DOHH2 (cell line): ENCODE measurements around the gene RPS15A.

Source experiments
- EZH2phosphoT487 ChIP-seq: fragments of 200-600 bp; sonication (generic); IDR thresholded peaks from 2 replicates; pipeline ENCODE4 v1.6.1; 2017; ENCODE audit warnings: borderline replicate concordance, mild to moderate bottlenecking, antibody characterized with exemption, low read length, moderate library complexity, mixed read lengths
- TF ChIP-seq, protein P1 (sequence below): fragments of 200-600 bp; sonication (generic); IDR thresholded peaks from one replicate; pipeline ENCODE4 v1.5.1; 2014; ENCODE audit warnings: antibody characterized with exemption, mild to moderate bottlenecking, low read depth, low read length; ENCODE audit not compliant: poor library complexity, severe bottlenecking

DNA sequence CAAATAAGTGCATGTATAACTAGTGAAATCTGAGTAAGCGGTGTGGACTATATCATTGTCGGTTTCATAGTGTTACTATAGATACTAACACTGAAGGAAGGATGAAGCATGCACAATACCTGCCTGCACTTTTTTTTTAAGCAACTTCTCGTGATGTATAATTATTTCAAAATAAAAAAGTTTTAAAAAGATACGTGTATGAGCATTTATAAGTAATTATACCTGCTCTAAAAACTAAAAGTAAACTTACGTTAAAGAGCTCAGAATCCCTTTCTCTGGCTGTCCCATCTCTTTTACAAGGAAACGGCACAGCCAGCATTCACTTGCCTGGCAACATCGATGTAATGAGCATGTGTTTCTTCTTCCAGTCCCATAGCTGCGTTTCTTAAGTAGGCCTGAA is 42.5 kb upstream of the RPS15A start:
- TF ChIP-seq, protein P1, sequence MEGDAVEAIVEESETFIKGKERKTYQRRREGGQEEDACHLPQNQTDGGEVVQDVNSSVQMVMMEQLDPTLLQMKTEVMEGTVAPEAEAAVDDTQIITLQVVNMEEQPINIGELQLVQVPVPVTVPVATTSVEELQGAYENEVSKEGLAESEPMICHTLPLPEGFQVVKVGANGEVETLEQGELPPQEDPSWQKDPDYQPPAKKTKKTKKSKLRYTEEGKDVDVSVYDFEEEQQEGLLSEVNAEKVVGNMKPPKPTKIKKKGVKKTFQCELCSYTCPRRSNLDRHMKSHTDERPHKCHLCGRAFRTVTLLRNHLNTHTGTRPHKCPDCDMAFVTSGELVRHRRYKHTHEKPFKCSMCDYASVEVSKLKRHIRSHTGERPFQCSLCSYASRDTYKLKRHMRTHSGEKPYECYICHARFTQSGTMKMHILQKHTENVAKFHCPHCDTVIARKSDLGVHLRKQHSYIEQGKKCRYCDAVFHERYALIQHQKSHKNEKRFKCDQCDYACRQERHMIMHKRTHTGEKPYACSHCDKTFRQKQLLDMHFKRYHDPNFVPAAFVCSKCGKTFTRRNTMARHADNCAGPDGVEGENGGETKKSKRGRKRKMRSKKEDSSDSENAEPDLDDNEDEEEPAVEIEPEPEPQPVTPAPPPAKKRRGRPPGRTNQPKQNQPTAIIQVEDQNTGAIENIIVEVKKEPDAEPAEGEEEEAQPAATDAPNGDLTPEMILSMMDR: no peak
- TF ChIP-seq EZH2phosphoT487: no peak
